H1 (cell line): ENCODE data around the gene ERP44. TPM values are rescaled to one million over a fixed set of nuclear protein-coding genes. Genes with fewer than 3 reads are reported as not detected.

Experiments used
- CTCF ChIA-PET: fragments of 300-600 bp; sonication (Branson Sonifier 250); formaldehyde crosslinking; loops from one replicate; lab custom pipeline; 2021; ENCODE audit not compliant: partially characterized antibody; lab: Charles Lee
- POLR2A ChIA-PET: fragments of 300-600 bp; sonication (Branson Sonifier 250); formaldehyde crosslinking; loops from one replicate; lab custom pipeline; 2021; ENCODE audit warnings: inconsistent platforms; ENCODE audit not compliant: partially characterized antibody; lab: Charles Lee
- DNase-seq, 2 experiments: peaks; one replicate each; pipeline versions ENCODE4 v3.0.0 to v3.0.0-alpha.2; 2010 to 2022; ENCODE audit warnings: low spot score in 2 of 2, low read depth in 1 of 2, mixed read lengths in 1 of 2
- FAIRE-seq: peaks from 2 replicates; lab custom pipeline; 2011; peaks lifted over from hg19 to GRCh38; lab: Jason Lieb, UNC
- H2AFZ ChIP-seq: 2 replicates; pipeline ENCODE4 v1.8.1; 2012; ENCODE audit warnings: low read length, inconsistent platforms
- H2AK5ac ChIP-seq: 2 replicates; pipeline ENCODE4 v1.6.1; 2013; ENCODE audit warnings: low read depth, low read length
- H2BK120ac ChIP-seq: replicated peaks from 2 replicates; pipeline ENCODE3; 2013; ENCODE audit warnings: low read depth, low read length, inconsistent platforms
- H2BK12ac ChIP-seq: 2 replicates; pipeline ENCODE4 v1.6.1; 2013; ENCODE audit warnings: low read depth, low read length
- H2BK15ac ChIP-seq: 2 replicates; pipeline ENCODE4 v1.6.1; 2013; ENCODE audit warnings: low read length
- H2BK20ac ChIP-seq: 2 replicates; pipeline ENCODE4 v1.6.1; 2013; ENCODE audit warnings: low read length
- H2BK5ac ChIP-seq: 2 replicates; pipeline ENCODE4 v1.6.1; 2013; ENCODE audit warnings: low read depth, low read length
- H3K14ac ChIP-seq: 2 replicates; pipeline ENCODE4 v1.6.1; 2013; ENCODE audit warnings: inconsistent platforms; ENCODE audit not compliant: insufficient read length
- H3K18ac ChIP-seq: 2 replicates; pipeline ENCODE4 v1.6.1; 2013; ENCODE audit warnings: low read length; ENCODE audit errors: extremely low read depth
- H3K23ac ChIP-seq: 2 replicates; pipeline ENCODE4 v1.6.1; 2013; ENCODE audit warnings: inconsistent platforms; ENCODE audit not compliant: insufficient read length
- H3K23me2 ChIP-seq: 2 replicates; pipeline ENCODE4 v1.6.1; 2013; ENCODE audit warnings: low read depth, low read length
- H3K27ac ChIP-seq: 2 replicates; pipeline ENCODE4 v1.6.1; 2011; ENCODE audit warnings: low read depth, low read length, inconsistent platforms
- H3K27me3 ChIP-seq, 4 experiments: replicated peaks in 1 of 4; 1 replicate in 1 of 4; 2 replicates in 3 of 4; pipeline versions ENCODE4 v1.6.1 to v1.8.1; 2011 to 2013; ENCODE audit warnings: low read length in 3 of 4, mild to moderate bottlenecking in 3 of 4, inconsistent platforms in 2 of 4, mixed read lengths in 2 of 4, moderate library complexity in 1 of 4; ENCODE audit not compliant: control insufficient read depth in 3 of 4, insufficient read depth in 3 of 4; ENCODE audit errors: extremely low read depth in 1 of 4
- H3K36me3 ChIP-seq, 4 experiments: 2 replicates each; pipeline versions ENCODE4 v1.6.1 to v1.8.1; 2011 to 2013; ENCODE audit warnings: mild to moderate bottlenecking in 4 of 4, low read length in 3 of 4, moderate library complexity in 2 of 4, control low read depth in 1 of 4, inconsistent platforms in 1 of 4; ENCODE audit not compliant: insufficient read depth in 4 of 4, control insufficient read depth in 2 of 4
- H3K4ac ChIP-seq: replicated peaks from 2 replicates; pipeline ENCODE3; 2013; ENCODE audit warnings: low read length, low read depth, mixed read lengths, inconsistent platforms; ENCODE audit not compliant: insufficient read length
- H3K4me1 ChIP-seq, 4 experiments: replicated peaks in 1 of 4; 1 replicate in 1 of 4; 2 replicates in 3 of 4; pipeline versions ENCODE4 v1.6.1 to v1.8.1; 2011 to 2013; ENCODE audit warnings: low read length in 3 of 4, inconsistent platforms in 2 of 4, mixed read lengths in 1 of 4; ENCODE audit not compliant: insufficient read depth in 4 of 4, control insufficient read depth in 3 of 4
- H3K4me2 ChIP-seq, 2 experiments: 2 replicates each; pipeline versions ENCODE4 v1.6.1 to v1.8.1; 2011 to 2013; ENCODE audit warnings: low read depth in 2 of 2, low read length in 2 of 2, control low read depth in 1 of 2, inconsistent platforms in 1 of 2, mild to moderate bottlenecking in 1 of 2; ENCODE audit not compliant: insufficient read depth in 1 of 2
- H3K4me3 ChIP-seq, 4 experiments: fragments of 200-600, 300-600 bp in 1 of 4; sonication (generic), shearing (Covaris generic), sonication (Bioruptor Twin) in 1 of 4; 2 replicates each; pipeline versions ENCODE4 v1.5.1 to v1.8.1; 2011 to 2016; ENCODE audit warnings: low read length in 4 of 4, low read depth in 3 of 4, control low read depth in 2 of 4, inconsistent platforms in 2 of 4, mild to moderate bottlenecking in 2 of 4, mixed read lengths in 1 of 4, moderate library complexity in 1 of 4; ENCODE audit not compliant: insufficient read depth in 2 of 4; ENCODE audit errors: extremely low read depth in 1 of 4
- H3K56ac ChIP-seq: replicated peaks from 2 replicates; pipeline ENCODE3; 2013; ENCODE audit warnings: low read depth, mild to moderate bottlenecking, mixed read lengths, low read length, inconsistent platforms; ENCODE audit not compliant: insufficient read length
- H3K79me1 ChIP-seq: 2 replicates; pipeline ENCODE4 v1.6.1; 2013; ENCODE audit warnings: low read depth, low read length, control low read depth
- H3K79me2 ChIP-seq, 2 experiments: 2 replicates each; pipeline versions ENCODE4 v1.6.1 to v1.8.1; 2012 to 2013; ENCODE audit warnings: low read length in 2 of 2, mild to moderate bottlenecking in 2 of 2, inconsistent platforms in 1 of 2; ENCODE audit not compliant: insufficient read depth in 2 of 2, control insufficient read depth in 1 of 2
- H3K9ac ChIP-seq, 4 experiments: replicated peaks in 1 of 4; 1 replicate in 1 of 4; 2 replicates in 3 of 4; pipeline versions ENCODE4 v1.6.1 to v1.8.1; 2011 to 2013; ENCODE audit warnings: low read depth in 3 of 4, low read length in 3 of 4, control low read depth in 2 of 4, mild to moderate bottlenecking in 2 of 4, moderate library complexity in 2 of 4, inconsistent platforms in 1 of 4; ENCODE audit errors: extremely low read depth in 1 of 4
- H3K9me3 ChIP-seq, 2 experiments: 2 replicates each; pipeline versions ENCODE4 v1.6.1 to v1.8.1; 2012 to 2013; ENCODE audit warnings: mild to moderate bottlenecking in 2 of 2, moderate library complexity in 2 of 2, control low read depth in 1 of 2, inconsistent platforms in 1 of 2, low read depth in 1 of 2, low read length in 1 of 2, mixed read lengths in 1 of 2; ENCODE audit not compliant: insufficient read depth in 2 of 2
- H4K20me1 ChIP-seq, 2 experiments: replicated peaks in 1 of 2; 2 replicates each; pipeline versions ENCODE3 to v1.8.1; 2011 to 2013; ENCODE audit warnings: inconsistent platforms in 2 of 2, low read length in 2 of 2, mild to moderate bottlenecking in 1 of 2; ENCODE audit not compliant: insufficient read depth in 2 of 2, control insufficient read depth in 1 of 2
- H4K5ac ChIP-seq: 2 replicates; pipeline ENCODE4 v1.6.1; 2013; ENCODE audit warnings: low read length, low read depth, mixed read lengths, inconsistent platforms; ENCODE audit not compliant: insufficient read length
- H4K8ac ChIP-seq: 2 replicates; pipeline ENCODE4 v1.8.0; 2013; ENCODE audit warnings: mild to moderate bottlenecking, moderate library complexity, low read length, inconsistent platforms; ENCODE audit not compliant: insufficient read depth; ENCODE audit errors: extremely low read depth
- H4K91ac ChIP-seq: replicated peaks from 2 replicates; pipeline ENCODE3; 2013; ENCODE audit warnings: low read length, mixed read lengths, inconsistent platforms; ENCODE audit not compliant: insufficient read length
- NANOG ChIP-seq: IDR thresholded peaks from 2 replicates; pipeline ENCODE4 v1.6.1; 2011; ENCODE audit warnings: low read length, low read depth, mild to moderate bottlenecking, inconsistent platforms; ENCODE audit not compliant: insufficient read depth, poor library complexity, severe bottlenecking
- POLR2AphosphoS5 ChIP-seq: IDR thresholded peaks from 2 replicates; pipeline ENCODE4 v1.6.1; 2011; ENCODE audit warnings: low read depth, low read length
- TBP ChIP-seq: IDR thresholded peaks from 2 replicates; pipeline ENCODE4 v1.6.1; 2011; ENCODE audit warnings: low read depth, low read length, improper control_type of control experiment
- polyA plus RNA-seq, 7 experiments: library from polyadenylated mRNA; depleted of rRNA in 3 of 7; stranded (reverse) in 5 of 7; unstranded in 2 of 7; fragments of >200 nt in 5 of 7; fragments of 200-250 nt in 2 of 7; gene quantifications; 1 replicate in 5 of 7; 2 replicates in 1 of 7; 4 replicates in 1 of 7; pipeline versions ENCODE4 v1.2.1 to v1.2.3, GENCODE V29; 2011 to 2013; ENCODE audit warnings: missing spikeins in 2 of 7, mixed read lengths in 2 of 7
- total RNA-seq: library from RNA; stranded (reverse); fragmentation: NEBNext Ultra II Directional; extraction: Animal tissue kit (Norgen Biotek cat#: 25700); gene quantifications from 2 replicates; pipeline ENCODE4 v1.2.1, GENCODE V29; 2021

Gene ERP44
- total and polyA plus RNA-seq, 2 of the 8 experiments (the other 6 are each of a cell fraction or from before 2014, with no cell fraction given): 5.7 to 15.6 TPM

DNA sequence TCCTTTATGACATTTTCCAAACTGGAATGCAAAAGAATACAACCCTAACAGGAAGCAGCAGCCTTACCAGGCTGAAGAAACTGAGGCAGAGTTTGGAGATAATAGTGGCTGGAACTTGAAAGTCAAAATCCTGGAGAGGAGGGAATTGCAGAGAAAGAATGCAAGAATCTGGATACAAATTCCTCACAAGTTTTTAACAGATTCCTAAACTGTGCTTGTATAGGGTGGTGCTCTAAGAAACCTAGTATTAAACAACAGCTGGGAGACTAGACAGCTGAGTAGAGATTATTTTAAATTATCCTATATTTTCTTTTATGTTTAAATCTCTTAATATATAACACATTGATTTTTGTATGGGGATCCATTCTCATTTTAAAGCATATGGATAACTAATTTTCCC, 31.0 kb upstream of the ERP44 start:
- Histone ChIP-seq H2BK12ac (no peak overlapping the region), H3K27ac (no peak overlapping the region), H3K56ac (no peak overlapping the region), H3K27me3 (no peaks in the 10 kb centered on the region), H3K9me3 (no peaks in the 10 kb centered on the region), H3K4me3 (no peak overlapping the region), H2AK5ac (no peak overlapping the region), H2AFZ (no peak overlapping the region), H3K23me2 (no peaks in the 10 kb centered on the region; the same call in 1 of the 2 replicates), H2BK120ac (no peak overlapping the region), H3K4ac (no peak overlapping the region), H3K4me1 (no peaks in the 10 kb centered on the region), H2BK5ac (no peak overlapping the region), H3K9ac (no peak overlapping the region), H3K23ac (no peak overlapping the region), H4K8ac (no peak overlapping the region), H4K20me1 (no peaks in the 10 kb centered on the region), H3K79me1 (no peaks in the 10 kb centered on the region), H4K91ac (no peak overlapping the region), H3K36me3 (no peaks in the 10 kb centered on the region), H3K79me2 (no peaks in the 10 kb centered on the region), H2BK20ac (no peak overlapping the region), H2BK15ac (no peak overlapping the region), H3K14ac (no peak overlapping the region), H4K5ac (no peak overlapping the region), H3K18ac (no peak overlapping the region), H3K4me2 (no peak overlapping the region)
- ChIA-PET POLR2A (interaction anchor here (1.3 kb wide), 1 partner anchor 10 kb away, joined by 5 read pairs; no protein-coding TSS in a partner anchor), CTCF (interaction anchor here (1.6 to 1.7 kb wide), 2 partner anchors 86 to 195 kb away, joined by 4 read pairs; no protein-coding TSS in a partner anchor)
- TF ChIP-seq NANOG: no peak
- TF ChIP-seq POLR2AphosphoS5: no peak
- TF ChIP-seq TBP: no peak
- DNase-seq (no peak), FAIRE-seq (no peak)
